Upper lobe of left lung (tissue), 6 donors: Measurements from ENCODE around the gene ALDH16A1. TPM values are rescaled to one million over a fixed set of nuclear protein-coding genes. Genes with fewer than 3 reads are reported as not detected.

Source experiments
- ATAC-seq, 2 donors: fragments of 200-7000 bp; cut with Tn5 transposase; one replicate each; pipeline ENCODE4 v1.9.1; 2022; ENCODE audit warnings: mild to moderate bottlenecking in 2 of 2, moderate library complexity in 2 of 2; ENCODE audit not compliant: low FRiP score in 2 of 2
- DNase-seq, 2 donors: peaks; one replicate each; pipeline ENCODE4 v3.0.0-alpha.2; 2019 to 2020
- H3K27ac ChIP-seq, 4 donors: fragments of 200-600 bp; sonication (generic); one replicate each; pipeline ENCODE4 v1.5.1; 2016 to 2019
- H3K27me3 ChIP-seq, 4 donors: fragments of 200-600 bp; sonication (generic); one replicate each; pipeline ENCODE4 v1.5.1; 2017 to 2019
- H3K36me3 ChIP-seq, 4 donors: fragments of 200-600 bp; sonication (generic); one replicate each; pipeline ENCODE4 v1.5.1; 2016 to 2019
- H3K4me1 ChIP-seq, 4 donors: fragments of 200-600 bp; sonication (generic); one replicate each; pipeline ENCODE4 v1.5.1; 2018 to 2019
- H3K4me3 ChIP-seq, 4 donors: fragments of 200-600 bp; sonication (generic); one replicate each; pipeline ENCODE4 v1.5.1; 2017 to 2019; ENCODE audit warnings: mild to moderate bottlenecking in 2 of 4, moderate library complexity in 1 of 4
- H3K9me3 ChIP-seq, 4 donors: fragments of 200-600 bp; sonication (generic); one replicate each; pipeline ENCODE4 v1.5.1; 2018 to 2019
- EP300 ChIP-seq, 4 donors: sonication (generic); formaldehyde crosslinking; IDR thresholded peaks; one replicate each; pipeline ENCODE4 v1.5.1; 2017; ENCODE audit warnings: antibody characterized with exemption in 4 of 4, control low read depth in 2 of 4
- POLR2A ChIP-seq, 4 donors: fragments of 450-650 bp; IDR thresholded peaks; one replicate each; pipeline ENCODE4 v1.5.1; 2016 to 2017; ENCODE audit warnings: antibody characterized with exemption in 4 of 4, mild to moderate bottlenecking in 2 of 4
- POLR2AphosphoS5 ChIP-seq, 2 donors: sonication (generic); formaldehyde crosslinking; IDR thresholded peaks; one replicate each; pipeline ENCODE4 v1.5.1; 2017; ENCODE audit warnings: antibody characterized with exemption in 2 of 2
- WGBS, 2 donors: methylation state at CpG; one replicate each; pipeline ENCODE4 v1.1.5; 2017 to 2018; 5-methylcytosine and 5-hydroxymethylcytosine counted together
- total RNA-seq, 6 donors: library from RNA; depleted of rRNA in 4 of 6; stranded (reverse); fragments of >200 nt in 4 of 6; gene quantifications; one replicate each; pipeline versions ENCODE4 v1.1.0 to v1.2.1, GENCODE V29; 2016 to 2021
- TF ChIP-seq, protein P1 (sequence below), 6 experiments: fragments of 450-650 bp in 4 of 6; fragments of 200-600 bp in 2 of 6; sonication (generic) in 2 of 6; IDR thresholded peaks; one replicate each; pipeline ENCODE4 v1.5.1; 2016 to 2019; ENCODE audit warnings: antibody characterized with exemption in 6 of 6
- donor health status: DM: no; HTN: no; CAD: no; lungs with moderate emphysema.
- donor health status: DM: no; HTN: yes; CAD: no; lungs with severe emphysema.

ALDH16A1 gene
- total RNA-seq, 6 donors from 2014 or later: 26.3 to 111 (median 48.2) TPM

DNA sequence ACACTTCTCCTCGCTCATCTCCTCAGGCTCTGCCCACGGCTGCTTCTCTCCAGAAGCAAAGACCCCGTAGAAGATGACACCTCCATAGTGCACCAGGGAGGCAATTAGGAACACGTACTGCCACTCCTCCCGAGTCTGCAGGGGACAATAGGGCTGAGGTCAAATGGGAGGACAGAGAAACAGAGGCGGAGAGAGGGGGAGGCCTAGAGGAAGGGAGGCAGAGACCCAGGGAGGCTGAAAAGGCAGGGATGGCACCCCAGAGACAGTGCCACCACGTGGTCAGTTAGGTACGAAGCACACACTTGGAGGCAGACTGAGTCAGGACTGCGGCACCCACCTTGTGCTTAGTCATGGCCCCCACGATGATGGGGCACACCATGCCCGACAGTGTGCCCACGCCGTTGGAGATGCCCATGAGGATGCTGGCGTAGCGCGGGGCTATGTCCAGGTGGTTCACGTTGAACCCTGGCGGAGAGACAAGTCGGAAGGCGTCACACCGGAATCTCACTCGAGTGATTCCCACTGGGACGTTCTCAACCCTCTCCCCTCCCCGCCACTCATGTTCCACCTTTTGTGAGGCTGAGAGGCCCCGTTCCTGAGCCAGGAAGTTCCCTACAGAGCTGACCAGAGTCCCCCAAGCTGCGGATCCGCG, 22.2 kb upstream of the ALDH16A1 start:
- H3K27ac ChIP-seq: no peak overlapping the region
- H3K4me3 ChIP-seq: no peak overlapping the region
- DNase-seq (no peak), ATAC-seq (peak in 1 of 2 donors; percentile 13)
- TF ChIP-seq, protein P1, sequence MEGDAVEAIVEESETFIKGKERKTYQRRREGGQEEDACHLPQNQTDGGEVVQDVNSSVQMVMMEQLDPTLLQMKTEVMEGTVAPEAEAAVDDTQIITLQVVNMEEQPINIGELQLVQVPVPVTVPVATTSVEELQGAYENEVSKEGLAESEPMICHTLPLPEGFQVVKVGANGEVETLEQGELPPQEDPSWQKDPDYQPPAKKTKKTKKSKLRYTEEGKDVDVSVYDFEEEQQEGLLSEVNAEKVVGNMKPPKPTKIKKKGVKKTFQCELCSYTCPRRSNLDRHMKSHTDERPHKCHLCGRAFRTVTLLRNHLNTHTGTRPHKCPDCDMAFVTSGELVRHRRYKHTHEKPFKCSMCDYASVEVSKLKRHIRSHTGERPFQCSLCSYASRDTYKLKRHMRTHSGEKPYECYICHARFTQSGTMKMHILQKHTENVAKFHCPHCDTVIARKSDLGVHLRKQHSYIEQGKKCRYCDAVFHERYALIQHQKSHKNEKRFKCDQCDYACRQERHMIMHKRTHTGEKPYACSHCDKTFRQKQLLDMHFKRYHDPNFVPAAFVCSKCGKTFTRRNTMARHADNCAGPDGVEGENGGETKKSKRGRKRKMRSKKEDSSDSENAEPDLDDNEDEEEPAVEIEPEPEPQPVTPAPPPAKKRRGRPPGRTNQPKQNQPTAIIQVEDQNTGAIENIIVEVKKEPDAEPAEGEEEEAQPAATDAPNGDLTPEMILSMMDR (IDR thresholded peaks at IDR 0.05): peak in 1 of 6 experiments; percentile 18
- TF ChIP-seq POLR2A (IDR thresholded peaks at IDR 0.05) (no peak), POLR2AphosphoS5 (IDR thresholded peaks at IDR 0.05) (no peak)
- no peaks in the 10 kb centered on the region for H3K36me3 ChIP-seq
- peaks cover 6 to 25% (median 16%) of the 10 kb centered on the region in 4 donors for H3K4me1 ChIP-seq
- H3K27me3 ChIP-seq: peaks cover 0 to 79% (median 48%) of the 10 kb centered on the region in 4 donors
- WGBS, 2 donors: 49 to 71% methylated on average over 10 to 23 of the region's 28 CpGs
- no peaks in the 10 kb centered on the region for H3K9me3 ChIP-seq

DNA sequence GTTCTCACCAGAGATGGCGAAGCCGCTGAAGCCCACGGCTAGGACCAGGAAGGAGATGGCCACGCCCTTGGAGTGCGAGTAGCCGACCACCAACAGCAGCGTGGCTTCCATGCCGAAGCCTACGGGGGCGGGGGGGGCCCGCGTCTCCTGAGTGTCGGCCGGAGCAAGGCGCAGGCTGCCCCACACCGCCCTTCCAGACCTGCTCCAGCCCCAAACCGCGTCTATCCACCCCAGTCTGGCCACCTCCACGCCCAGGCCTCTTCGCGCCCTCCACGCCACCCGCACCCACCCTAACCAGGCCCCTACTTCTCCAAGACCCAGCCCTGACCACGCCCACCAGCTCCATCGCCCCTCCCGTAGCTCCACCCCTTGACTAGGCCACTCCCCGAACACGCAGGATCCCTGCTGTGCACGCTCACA, 21.7 kb upstream of the ALDH16A1 start:
- H3K4me1 ChIP-seq: peaks cover 7 to 26% (median 16%) of the 10 kb centered on the region in 4 donors
- no peaks in the 10 kb centered on the region for H3K9me3 ChIP-seq
- no peak for TF ChIP-seq POLR2A (IDR thresholded peaks at IDR 0.05)
- TF ChIP-seq POLR2AphosphoS5 (IDR thresholded peaks at IDR 0.05): no peak
- TF ChIP-seq EP300 (IDR thresholded peaks at IDR 0.05): no peak
- TF ChIP-seq, protein P1 (IDR thresholded peaks at IDR 0.05): no peak
- no peak overlapping the region for H3K27ac ChIP-seq
- no peaks in the 10 kb centered on the region for H3K36me3 ChIP-seq
- H3K4me3 ChIP-seq: no peak overlapping the region
- 42 to 57% methylated on average over 21 to 26 of the region's 29 CpGs for WGBS, 2 donors
- no peak for ATAC-seq
- DNase-seq: no peak
- peaks cover 0 to 79% (median 48%) of the 10 kb centered on the region in 4 donors for H3K27me3 ChIP-seq

DNA sequence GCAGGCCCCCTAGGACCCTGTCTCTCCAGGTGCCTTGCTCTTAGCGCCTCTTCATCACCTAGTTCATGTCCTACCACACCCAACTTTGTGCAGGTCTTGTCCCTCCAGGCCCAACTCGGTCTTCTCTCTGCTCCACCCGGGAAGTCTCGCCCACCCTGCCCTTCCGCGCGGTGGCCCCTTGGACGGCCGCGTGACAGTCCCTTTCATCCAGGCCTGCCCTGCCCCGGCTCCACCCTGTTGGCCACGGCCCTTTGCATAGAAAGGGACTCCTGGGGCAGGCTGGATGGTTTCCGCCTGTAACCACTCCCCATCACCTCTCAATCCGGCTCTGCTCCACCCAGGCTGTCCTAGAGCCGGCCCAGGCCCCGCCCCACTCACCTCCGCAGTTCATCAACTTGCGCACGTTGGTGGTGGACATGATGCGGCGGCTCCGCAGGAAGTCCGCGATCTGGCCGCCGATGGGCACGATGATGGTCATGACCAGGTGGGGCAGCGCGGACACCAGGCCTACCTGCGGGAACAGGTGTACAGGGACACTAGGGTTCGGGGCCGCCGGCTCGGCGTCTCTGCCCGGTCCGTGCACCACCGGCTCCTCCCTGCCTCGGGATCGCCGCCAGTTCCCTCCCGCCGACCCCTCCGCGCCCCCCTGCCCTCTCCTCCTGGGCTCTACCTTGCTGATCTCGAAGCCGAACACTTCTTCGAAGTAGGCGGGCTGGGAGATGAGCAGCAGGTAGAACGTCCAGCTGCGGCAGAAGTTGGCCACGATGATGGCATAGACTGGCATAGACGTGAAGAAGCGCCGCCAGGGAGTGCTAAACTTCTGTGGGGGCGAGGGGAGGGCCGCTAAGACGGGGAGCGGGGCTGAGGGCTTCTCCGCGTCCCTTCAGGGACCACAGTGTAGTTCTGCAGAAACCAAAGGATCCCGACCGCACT, 20.6 kb upstream of the ALDH16A1 start:
- ATAC-seq: no peak
- no peak for DNase-seq
- Histone ChIP-seq H3K4me3 (no peak overlapping the region), H3K36me3 (no peaks in the 10 kb centered on the region), H3K27me3 (peaks cover 0 to 78% (median 51%) of the 10 kb centered on the region in 4 donors), H3K4me1 (peaks cover 9 to 29% (median 19%) of the 10 kb centered on the region in 4 donors), H3K27ac (no peak overlapping the region), H3K9me3 (no peaks in the 10 kb centered on the region)
- 11 to 12% methylated on average over 38 to 49 of the region's 63 CpGs for WGBS, 2 donors
- no peak for TF ChIP-seq EP300 (IDR thresholded peaks at IDR 0.05)
- TF ChIP-seq, protein P1 (IDR thresholded peaks at IDR 0.05): no peak
- TF ChIP-seq POLR2A (IDR thresholded peaks at IDR 0.05): no peak
- no peak for TF ChIP-seq POLR2AphosphoS5 (IDR thresholded peaks at IDR 0.05)

DNA sequence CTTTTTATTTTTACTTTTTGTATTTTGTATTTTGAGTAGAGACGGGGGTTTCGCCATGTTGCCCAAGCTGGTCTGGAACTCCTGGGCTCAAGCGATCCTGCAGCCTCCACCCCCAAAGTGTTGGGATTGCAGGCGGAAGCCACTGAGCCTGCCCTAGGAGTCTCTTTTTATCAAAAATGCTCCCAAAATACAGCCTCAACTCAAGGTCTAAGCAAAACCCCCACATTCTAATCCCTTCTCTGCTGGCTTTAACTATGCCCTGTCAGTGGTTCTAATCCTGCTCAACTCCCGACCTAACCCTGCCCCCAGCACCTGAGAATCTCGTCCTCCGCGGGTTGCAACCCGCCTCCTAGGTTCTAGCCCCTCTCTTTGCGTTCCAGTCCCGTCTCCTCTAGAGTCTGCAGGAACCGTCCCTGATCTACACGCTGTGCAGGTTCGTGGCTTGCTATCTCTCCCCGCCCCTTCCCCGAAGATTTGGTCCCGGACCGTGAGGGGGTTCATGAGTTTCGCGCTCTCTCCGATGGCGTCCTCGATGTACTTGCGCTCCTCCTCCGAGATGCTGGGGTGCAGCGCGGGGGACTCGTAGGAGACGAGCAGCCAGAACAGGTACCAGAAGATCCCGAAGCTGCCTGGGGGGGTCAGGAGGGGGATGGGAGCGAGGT, 19.7 kb upstream of the ALDH16A1 start:
- WGBS, 2 donors: 14 to 21% methylated on average over 18 to 28 of the region's 31 CpGs
- no peak for ATAC-seq
- no peak for TF ChIP-seq EP300 (IDR thresholded peaks at IDR 0.05)
- no peak for TF ChIP-seq POLR2AphosphoS5 (IDR thresholded peaks at IDR 0.05)
- TF ChIP-seq POLR2A (IDR thresholded peaks at IDR 0.05): no peak
- TF ChIP-seq, protein P1 (IDR thresholded peaks at IDR 0.05): no peak
- H3K9me3 ChIP-seq: no peaks in the 10 kb centered on the region
- H3K36me3 ChIP-seq: no peaks in the 10 kb centered on the region
- H3K4me1 ChIP-seq: peaks cover 2 to 21% (median 12%) of the 10 kb centered on the region in 4 donors
- no peak overlapping the region for H3K27ac ChIP-seq
- no peak for DNase-seq
- no peak overlapping the region for H3K4me3 ChIP-seq
- peaks cover 0 to 69% (median 42%) of the 10 kb centered on the region in 4 donors for H3K27me3 ChIP-seq
